ENCODE measurements around the gene NQO1. TPM values are rescaled to one million over a fixed set of nuclear protein-coding genes. Genes with fewer than 3 reads are reported as not detected.

NQO1 gene
- total RNA-seq, 1 donor from 2014 or later: 11.4 TPM

DNA sequence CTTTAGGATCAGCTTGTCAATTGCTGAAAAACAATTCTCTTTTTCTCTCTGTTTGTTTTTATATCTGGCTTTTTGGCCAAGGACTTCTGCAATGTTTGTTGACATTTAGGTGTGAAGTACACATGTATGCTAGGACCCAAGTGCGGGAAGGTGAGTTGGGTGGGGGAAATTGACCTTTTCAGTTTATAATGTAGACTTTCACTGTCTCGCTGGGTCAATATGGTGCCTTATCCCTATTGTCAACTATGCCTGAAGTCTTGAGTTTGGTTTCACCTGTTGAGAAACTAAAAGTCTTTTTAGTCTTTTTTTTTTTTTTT is 45.2 kb upstream of the NQO1 start:
- H3K9me3 Mint-ChIP-seq: no peaks in the 10 kb centered on the region
- H3K4me2 ChIP-seq: no peak overlapping the region
- no peak overlapping the region for H3K4me3 ChIP-seq
- H3K27ac ChIP-seq: no peak overlapping the region
- H3K27ac Mint-ChIP-seq: peak overlapping the region; percentile 57
- H2AFZ ChIP-seq (replicated peaks): no peak overlapping the region
- H3K36me3 Mint-ChIP-seq: peaks cover 4% of the 10 kb centered on the region
- H3K27me3 ChIP-seq: no peaks in the 10 kb centered on the region
- DNase-seq (ENCODE audit: low spot score): no peak
- no peaks in the 10 kb centered on the region for H3K27me3 Mint-ChIP-seq (ENCODE audit: insufficient read depth, low read depth)
- no peaks in the 10 kb centered on the region for H3K36me3 ChIP-seq
- H3K4me1 ChIP-seq: peaks cover 4% of the 10 kb centered on the region
- TF ChIP-seq EZH2phosphoT487 (IDR thresholded peaks at IDR 0.05) (no peak), EZH2 (IDR thresholded peaks at IDR 0.05) (no peak)
- TF ChIP-seq, protein P1, sequence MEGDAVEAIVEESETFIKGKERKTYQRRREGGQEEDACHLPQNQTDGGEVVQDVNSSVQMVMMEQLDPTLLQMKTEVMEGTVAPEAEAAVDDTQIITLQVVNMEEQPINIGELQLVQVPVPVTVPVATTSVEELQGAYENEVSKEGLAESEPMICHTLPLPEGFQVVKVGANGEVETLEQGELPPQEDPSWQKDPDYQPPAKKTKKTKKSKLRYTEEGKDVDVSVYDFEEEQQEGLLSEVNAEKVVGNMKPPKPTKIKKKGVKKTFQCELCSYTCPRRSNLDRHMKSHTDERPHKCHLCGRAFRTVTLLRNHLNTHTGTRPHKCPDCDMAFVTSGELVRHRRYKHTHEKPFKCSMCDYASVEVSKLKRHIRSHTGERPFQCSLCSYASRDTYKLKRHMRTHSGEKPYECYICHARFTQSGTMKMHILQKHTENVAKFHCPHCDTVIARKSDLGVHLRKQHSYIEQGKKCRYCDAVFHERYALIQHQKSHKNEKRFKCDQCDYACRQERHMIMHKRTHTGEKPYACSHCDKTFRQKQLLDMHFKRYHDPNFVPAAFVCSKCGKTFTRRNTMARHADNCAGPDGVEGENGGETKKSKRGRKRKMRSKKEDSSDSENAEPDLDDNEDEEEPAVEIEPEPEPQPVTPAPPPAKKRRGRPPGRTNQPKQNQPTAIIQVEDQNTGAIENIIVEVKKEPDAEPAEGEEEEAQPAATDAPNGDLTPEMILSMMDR (IDR thresholded peaks at IDR 0.05): no peak
- no peaks in the 10 kb centered on the region for H3F3A ChIP-seq (ENCODE audit: low read depth)
- H3K79me2 ChIP-seq (ENCODE audit: low read depth): peaks cover 81% of the 10 kb centered on the region
- peaks cover 6% of the 10 kb centered on the region for H4K20me1 ChIP-seq (ENCODE audit: low read depth)
- H3K4me3 Mint-ChIP-seq: no peak overlapping the region
- peaks cover 20% of the 10 kb centered on the region for H3K4me1 Mint-ChIP-seq
- no peaks in the 10 kb centered on the region for H3K9me3 ChIP-seq (ENCODE audit: low read depth)
- H3K9ac ChIP-seq: no peak overlapping the region

DNA sequence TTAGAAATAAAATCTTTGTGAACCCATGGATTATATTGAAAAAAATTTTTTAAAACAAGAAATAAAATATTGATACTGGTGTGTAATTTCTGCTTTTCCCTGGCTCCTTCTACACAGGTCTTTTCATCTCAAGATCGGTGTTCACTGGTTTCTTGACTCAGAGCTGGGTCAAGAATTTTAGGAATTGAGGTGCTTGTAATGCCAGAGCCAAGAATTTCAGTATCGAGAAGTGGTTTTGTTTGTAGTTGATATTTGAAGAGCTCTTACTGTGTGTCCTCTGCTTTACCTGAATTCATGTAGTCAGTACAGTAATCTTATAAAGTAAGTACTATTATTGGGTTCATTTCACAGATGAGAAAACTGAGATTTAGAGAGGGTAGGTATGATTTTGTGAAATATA is 43.0 kb upstream of the NQO1 start:
- H3K9ac ChIP-seq: no peak overlapping the region
- H3K4me1 ChIP-seq: peaks cover 4% of the 10 kb centered on the region
- DNase-seq (ENCODE audit: low spot score): no peak
- TF ChIP-seq, protein P1 (IDR thresholded peaks at IDR 0.05): no peak
- TF ChIP-seq EZH2phosphoT487 (IDR thresholded peaks at IDR 0.05): no peak
- TF ChIP-seq EZH2 (IDR thresholded peaks at IDR 0.05): no peak
- H3K4me2 ChIP-seq: no peak overlapping the region
- Mint-ChIP-seq H3K4me3 (no peak overlapping the region), H3K27ac (no peak overlapping the region), H3K9me3 (no peaks in the 10 kb centered on the region), H3K36me3 (no peaks in the 10 kb centered on the region), H3K4me1 (peaks cover 20% of the 10 kb centered on the region), H3K27me3 (ENCODE audit: insufficient read depth, low read depth) (no peaks in the 10 kb centered on the region)
- H3K4me3 ChIP-seq: no peak overlapping the region
- H4K20me1 ChIP-seq (ENCODE audit: low read depth): peaks cover 6% of the 10 kb centered on the region
- H3K36me3 ChIP-seq: no peaks in the 10 kb centered on the region
- H3K79me2 ChIP-seq (ENCODE audit: low read depth): peaks cover 73% of the 10 kb centered on the region
- no peak overlapping the region for H3K27ac ChIP-seq
- no peaks in the 10 kb centered on the region for H3K9me3 ChIP-seq (ENCODE audit: low read depth)
- no peaks in the 10 kb centered on the region for H3K27me3 ChIP-seq
- H2AFZ ChIP-seq (replicated peaks): no peak overlapping the region
- H3F3A ChIP-seq (ENCODE audit: low read depth): no peaks in the 10 kb centered on the region

DNA sequence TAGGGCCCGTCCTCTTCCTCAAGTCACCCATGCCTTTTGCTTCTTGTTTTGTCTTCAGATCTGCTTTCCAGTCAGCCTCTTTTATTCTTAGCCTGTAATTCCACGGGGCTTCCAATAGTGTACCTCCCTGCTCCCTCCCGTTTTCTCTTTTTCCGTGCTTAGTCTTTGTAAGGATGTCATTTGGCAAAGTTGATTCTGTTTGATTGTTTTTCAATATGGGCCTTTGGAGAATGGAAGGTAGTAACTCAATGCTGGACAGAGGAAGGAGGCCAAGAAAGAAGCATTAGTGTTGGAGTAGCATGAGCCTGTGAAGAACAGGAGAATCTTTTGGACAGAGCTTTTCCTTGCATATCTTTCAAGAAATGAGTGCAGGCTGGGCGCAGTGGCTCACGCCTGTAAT is 42.3 kb upstream of the NQO1 start:
- Histone ChIP-seq H3K27ac (no peak overlapping the region), H3K36me3 (no peaks in the 10 kb centered on the region), H3K4me1 (peaks cover 4% of the 10 kb centered on the region), H2AFZ (replicated peaks) (no peak overlapping the region), H3K4me3 (no peak overlapping the region), H4K20me1 (ENCODE audit: low read depth) (peaks cover 6% of the 10 kb centered on the region), H3K9ac (no peak overlapping the region), H3K27me3 (no peaks in the 10 kb centered on the region), H3K9me3 (ENCODE audit: low read depth) (no peaks in the 10 kb centered on the region), H3K79me2 (ENCODE audit: low read depth) (peaks cover 74% of the 10 kb centered on the region), H3K4me2 (no peak overlapping the region), H3F3A (ENCODE audit: low read depth) (no peaks in the 10 kb centered on the region)
- TF ChIP-seq EZH2phosphoT487 (IDR thresholded peaks at IDR 0.05): no peak
- no peak for TF ChIP-seq EZH2 (IDR thresholded peaks at IDR 0.05)
- TF ChIP-seq, protein P1 (IDR thresholded peaks at IDR 0.05): no peak
- Mint-ChIP-seq H3K4me3 (no peak overlapping the region), H3K9me3 (no peaks in the 10 kb centered on the region), H3K36me3 (no peaks in the 10 kb centered on the region), H3K27ac (no peak overlapping the region), H3K27me3 (ENCODE audit: insufficient read depth, low read depth) (no peaks in the 10 kb centered on the region), H3K4me1 (peaks cover 19% of the 10 kb centered on the region)
- DNase-seq (ENCODE audit: low spot score): no peak
